Esophagus muscularis mucosa (tissue), 3 donors: ENCODE results near the gene TNP2.
"Not testable (repeated sequence)": the region's sequence is repeated elsewhere in the genome, so short reads cannot be mapped to it uniquely, and the experiment has no call there.

Experiments
- CTCF ChIP-seq, 3 experiments: fragments of 200-600 bp in 2 of 3; fragments of 450-650 bp in 1 of 3; sonication (generic) in 2 of 3; IDR thresholded peaks; one replicate each; pipeline ENCODE4 v1.5.1; 2017 to 2019; ENCODE audit warnings: antibody characterized with exemption in 3 of 3, mild to moderate bottlenecking in 2 of 3, moderate library complexity in 1 of 3
- POLR2A ChIP-seq: fragments of 450-650 bp; IDR thresholded peaks from one replicate; pipeline ENCODE4 v1.6.1; 2017; ENCODE audit warnings: antibody characterized with exemption, moderate library complexity, mild to moderate bottlenecking, low read depth
- POLR2AphosphoS5 ChIP-seq, 2 donors: sonication (generic); formaldehyde crosslinking; IDR thresholded peaks; one replicate each; pipeline ENCODE4 v1.6.1; 2017; ENCODE audit warnings: antibody characterized with exemption in 2 of 2

- TF ChIP-seq CTCF (IDR thresholded peaks at IDR 0.05); POLR2AphosphoS5 (IDR thresholded peaks at IDR 0.05); POLR2A: not testable (repeated sequence)
These were observed 20.6 kb upstream of the TNP2 start for GRCh38 chr16:11289696-11290095.
